ENCODE measurements around the gene C19orf25. TPM values are rescaled to one million over a fixed set of nuclear protein-coding genes. Genes with fewer than 3 reads are reported as not detected.

C19orf25 gene
- total and polyA plus RNA-seq, 2 of the 13 experiments (the other 11 are each of a cell fraction or from before 2014, with no cell fraction given) = 14.2 to 32.4 TPM

GRCh38 chr19:1438035-1438932 is 40.7 kb downstream of the C19orf25 start, which contains the start of gene RPS15 (continued):
- TF ChIP-seq ZHX2 (IDR thresholded peaks at IDR 0.05; ENCODE audit: low read depth) (peak; percentile 88), ZHX2 (CRISPR knock-in tag; IDR thresholded peaks at IDR 0.05; ENCODE audit: borderline replicate concordance) (0 out of 2 replicates have a peak, but pooled peaks have one; percentile 81), ZNF30 (CRISPR knock-in tag; IDR thresholded peaks at IDR 0.05) (0 out of 2 replicates have a peak, but pooled peaks have one; percentile 18), CENPBD1 (CRISPR knock-in tag; IDR thresholded peaks at IDR 0.05; ENCODE audit: borderline replicate concordance, low read depth) (0 out of 2 replicates have a peak, but pooled peaks have one; percentile 50), IRF1 (CRISPR knock-in tag; IDR thresholded peaks at IDR 0.05; ENCODE audit: low read depth) (no peak), NR0B2 (CRISPR knock-in tag; IDR thresholded peaks at IDR 0.05) (peak; percentile 84), ZNF7 (CRISPR knock-in tag; IDR thresholded peaks at IDR 0.05) (no peak), ZNF775 (CRISPR knock-in tag; IDR thresholded peaks at IDR 0.05; ENCODE audit: borderline replicate concordance) (no peak), MLXIP (CRISPR knock-in tag; IDR thresholded peaks at IDR 0.05; ENCODE audit: borderline replicate concordance) (peak; percentile 82), DDIT3 (CRISPR knock-in tag; IDR thresholded peaks at IDR 0.05) (no peak; the same call in 1 of the 2 replicates), ZNF672 (CRISPR knock-in tag; IDR thresholded peaks at IDR 0.05) (peak; percentile 92; the same call in 1 of the 2 replicates), YEATS4 (CRISPR knock-in tag; IDR thresholded peaks at IDR 0.05; ENCODE audit: borderline replicate concordance) (peak; percentile 99), ZNF883 (CRISPR knock-in tag; IDR thresholded peaks at IDR 0.05; ENCODE audit: not compliant biosample characterization) (peak; percentile 94), ZMAT3 (CRISPR knock-in tag; conservative IDR thresholded peaks at IDR 0.05) (peak; percentile 82)
